M059J (cell line): ENCODE measurements around the gene RNF19B. TPM values are rescaled to one million over a fixed set of nuclear protein-coding genes. Genes with fewer than 3 reads are reported as not detected.

Source experiments
- DNase-seq: peaks from one replicate; pipeline ENCODE4 v3.0.0-alpha.2; 2012; ENCODE audit warnings: low read depth
- total RNA-seq: library from RNA; depleted of rRNA; stranded (reverse); fragments of >200 nt; shearing (Covaris generic); gene quantifications from 2 replicates; pipeline ENCODE4 v1.2.3, GENCODE V29; 2014

Gene RNF19B
- total RNA-seq, 1 experiment from 2014 or later, result 11.9 TPM

DNA sequence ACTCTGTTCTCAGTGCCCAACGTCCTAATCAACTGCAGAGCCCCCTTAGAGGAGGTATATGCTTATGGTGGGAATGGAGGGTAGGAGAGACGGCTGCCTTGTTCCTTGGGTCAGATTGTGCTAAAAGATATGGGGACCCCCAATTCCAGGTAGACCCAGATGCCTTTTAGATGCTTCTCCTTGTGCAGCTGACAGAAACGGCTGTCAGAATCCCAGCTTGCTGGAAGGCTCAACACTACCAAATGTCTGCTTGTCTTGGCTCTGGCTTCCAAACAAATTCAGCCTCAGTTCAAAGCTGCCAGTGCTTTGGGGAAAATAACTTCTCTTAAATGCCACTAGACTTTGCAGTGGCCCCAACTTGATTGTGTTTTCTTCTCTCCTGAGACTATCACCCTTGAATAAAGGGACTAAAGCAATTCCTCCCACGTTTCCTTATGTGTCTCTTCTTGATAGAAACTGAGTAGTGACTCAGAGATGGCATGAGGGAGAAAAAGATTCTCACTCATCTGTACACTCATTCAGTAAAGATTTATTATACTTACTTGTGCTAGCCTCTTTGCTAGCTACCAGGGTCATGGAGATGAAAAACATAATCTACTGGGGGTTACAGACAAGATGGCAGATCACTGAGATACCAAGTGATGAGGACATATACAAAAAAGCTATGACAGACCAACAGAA is 3.4 kb upstream of the RNF19B start:
- DNase-seq, result peak; percentile 44

DNA sequence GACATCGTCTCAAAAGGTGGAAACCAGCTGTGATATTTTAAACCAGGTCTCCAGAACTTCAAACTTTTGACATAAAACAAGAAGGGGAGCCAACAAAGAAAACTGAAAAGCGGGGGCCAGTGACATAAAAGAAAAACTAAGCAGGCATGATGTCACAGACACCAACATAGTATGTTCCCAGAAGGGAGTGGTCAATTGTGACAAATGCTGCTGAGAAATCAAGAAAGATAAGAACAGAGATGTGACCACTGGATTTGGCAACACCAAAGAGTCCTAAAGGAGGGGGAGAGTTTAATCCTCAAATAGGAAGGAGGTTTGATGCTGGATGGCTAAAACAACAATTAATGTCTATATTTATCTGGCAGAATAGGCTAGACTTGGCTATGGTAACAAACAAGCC is 2.3 kb upstream of the RNF19B start:
- DNase-seq, result no peak

DNA sequence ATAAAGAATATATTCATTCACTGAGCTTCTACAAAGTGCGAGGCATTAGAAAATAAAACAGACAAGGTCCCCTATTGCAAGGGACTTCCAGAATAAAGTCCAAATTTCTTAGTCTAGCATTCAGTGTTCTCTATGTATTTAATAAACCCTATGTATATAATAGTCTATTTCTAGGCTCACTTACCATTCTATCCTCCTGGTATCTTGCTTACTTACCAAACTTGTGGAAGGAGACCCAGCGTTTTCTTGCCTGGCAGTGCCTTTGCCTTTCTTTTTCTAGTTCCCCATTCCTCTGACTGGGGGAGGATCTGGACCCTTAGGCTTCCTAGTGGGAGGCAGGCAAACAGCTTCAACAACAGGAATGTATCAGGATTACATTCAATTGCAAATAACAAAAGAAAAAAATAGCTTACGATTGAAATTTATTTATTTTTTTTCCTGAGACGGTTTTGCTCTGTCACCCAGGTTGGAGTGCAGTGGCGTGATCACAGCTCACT is 690 bp upstream of the RNF19B start:
- no peak for DNase-seq

DNA sequence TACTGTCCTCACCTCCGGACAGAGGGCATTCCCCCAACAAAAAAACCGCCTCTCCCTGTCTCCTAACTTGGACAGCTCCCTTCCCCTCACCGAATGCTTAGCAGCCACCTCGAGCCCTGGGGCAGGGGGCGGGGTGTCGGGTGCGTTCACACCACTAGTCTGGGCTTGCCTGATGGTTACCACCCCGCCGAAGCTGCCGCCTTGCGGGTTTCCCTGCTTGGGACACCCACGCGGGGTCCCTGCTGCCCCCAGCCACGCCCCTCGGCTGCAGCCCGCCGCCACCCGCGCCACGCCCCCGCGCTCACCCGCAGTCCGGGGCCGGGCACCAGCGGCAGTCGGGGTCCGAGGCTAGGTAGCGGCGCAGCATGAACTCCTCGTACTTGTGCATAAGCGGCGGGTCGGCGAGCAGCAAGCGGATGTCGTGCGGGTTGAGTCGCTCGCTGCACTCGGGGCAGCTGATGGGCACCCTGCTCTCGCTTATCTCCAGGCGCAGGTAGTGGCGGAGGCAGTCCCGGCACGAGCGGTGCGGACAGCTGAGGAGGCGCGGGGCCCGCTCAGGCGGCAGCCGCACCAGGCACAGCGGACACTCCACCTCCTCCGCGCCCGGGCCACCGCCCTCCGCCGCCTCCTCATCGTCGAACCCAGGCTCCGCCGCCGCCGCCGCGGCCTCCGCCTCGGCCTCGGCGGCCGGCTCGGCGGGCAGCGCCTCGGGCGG is 706 bp downstream of the RNF19B start:
- DNase-seq, result peak; percentile 79

DNA sequence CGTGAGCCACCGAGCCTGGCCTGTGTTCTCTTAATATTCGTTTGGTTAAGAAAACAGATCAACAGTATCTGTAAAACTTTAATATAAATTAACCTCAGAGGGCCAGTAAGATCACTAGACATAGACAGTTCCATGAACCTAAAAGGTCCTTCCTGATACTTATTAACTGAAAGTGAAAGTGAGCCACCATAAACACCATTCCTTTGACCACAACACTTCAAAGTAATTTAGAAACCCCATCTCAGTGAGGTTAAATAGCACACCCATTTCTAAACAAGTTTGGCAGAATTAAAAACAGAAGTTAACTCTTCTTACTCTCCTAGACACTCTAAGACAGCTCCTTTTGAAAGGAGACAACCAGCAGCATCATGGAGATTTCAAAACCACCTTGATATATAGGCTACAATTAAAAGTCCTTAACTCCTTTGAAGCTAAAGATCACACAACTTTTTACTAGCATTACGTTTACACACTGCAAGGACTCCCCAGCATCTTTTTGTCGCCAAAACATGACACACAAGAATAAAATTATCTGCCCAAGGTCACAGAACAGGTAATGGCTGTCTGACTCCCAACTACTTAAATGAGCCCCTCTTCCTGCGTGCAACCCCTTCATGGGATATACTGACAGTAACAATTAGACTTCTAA is 2.2 kb downstream of the RNF19B start:
- peak; percentile 54 for DNase-seq

DNA sequence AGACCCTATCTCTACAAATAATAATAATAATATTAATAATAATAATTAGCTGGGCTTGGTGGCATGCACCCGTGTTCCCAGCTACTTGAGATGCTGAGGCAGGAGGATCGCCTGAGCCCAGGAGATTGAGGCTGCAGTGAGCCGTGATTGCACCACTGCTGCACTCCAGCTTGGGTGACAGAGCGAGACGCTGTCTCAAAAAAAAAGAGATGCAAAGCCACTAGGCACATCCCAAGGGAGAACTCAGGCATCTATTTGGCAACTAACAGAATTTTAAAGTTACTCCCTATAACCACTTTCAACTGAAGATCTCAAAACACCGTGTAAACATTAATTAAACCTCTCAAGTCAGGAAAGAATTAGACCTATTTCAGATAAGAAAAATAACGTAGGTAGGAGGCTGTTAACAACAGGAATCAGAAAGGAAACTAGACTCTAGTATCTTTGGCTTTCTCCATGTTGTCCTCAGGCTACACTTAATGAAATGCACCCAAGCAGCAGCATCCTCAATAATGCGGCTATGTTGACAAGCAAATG is 3.7 kb downstream of the RNF19B start:
- no peak for DNase-seq

DNA sequence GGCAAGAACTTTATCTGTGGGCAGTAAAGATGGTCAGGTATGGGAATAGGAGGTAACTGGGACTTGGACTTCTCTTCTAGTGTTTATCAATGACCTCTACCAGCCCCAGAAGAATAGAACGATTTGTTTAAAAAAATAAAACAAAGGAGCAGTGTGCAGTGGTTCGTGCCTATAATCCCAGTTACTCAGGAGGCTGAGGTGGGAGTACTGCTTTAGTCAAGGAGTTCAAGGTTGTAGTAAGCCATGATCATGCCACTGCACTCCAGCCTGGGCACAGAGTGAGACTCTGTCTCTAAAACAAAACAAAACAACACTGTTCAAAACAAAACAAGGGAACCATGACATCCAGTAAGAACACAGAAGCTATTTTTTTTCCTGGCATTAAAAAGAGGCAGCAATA is 4.3 kb downstream of the RNF19B start:
- no peak for DNase-seq

DNA sequence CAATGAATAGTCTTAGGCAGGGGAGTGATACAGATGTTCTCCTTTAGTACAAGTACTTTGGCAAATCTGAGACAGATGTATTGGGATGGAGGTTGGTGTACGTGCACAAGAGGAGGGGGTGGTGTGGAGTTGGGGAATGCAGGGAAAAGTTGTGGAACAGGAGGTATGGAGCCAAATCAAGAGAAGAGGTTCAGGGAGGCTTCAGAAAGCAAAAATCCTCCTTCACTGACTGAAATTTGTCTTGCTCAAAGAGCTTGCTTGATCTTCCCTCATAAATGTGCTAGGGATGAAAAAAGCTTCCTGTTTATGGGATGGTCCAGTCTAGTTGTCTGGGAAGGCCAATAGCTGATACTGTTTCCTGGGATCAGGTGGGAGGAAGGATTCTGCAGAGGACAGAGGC is 5.8 kb downstream of the RNF19B start:
- no peak for DNase-seq

DNA sequence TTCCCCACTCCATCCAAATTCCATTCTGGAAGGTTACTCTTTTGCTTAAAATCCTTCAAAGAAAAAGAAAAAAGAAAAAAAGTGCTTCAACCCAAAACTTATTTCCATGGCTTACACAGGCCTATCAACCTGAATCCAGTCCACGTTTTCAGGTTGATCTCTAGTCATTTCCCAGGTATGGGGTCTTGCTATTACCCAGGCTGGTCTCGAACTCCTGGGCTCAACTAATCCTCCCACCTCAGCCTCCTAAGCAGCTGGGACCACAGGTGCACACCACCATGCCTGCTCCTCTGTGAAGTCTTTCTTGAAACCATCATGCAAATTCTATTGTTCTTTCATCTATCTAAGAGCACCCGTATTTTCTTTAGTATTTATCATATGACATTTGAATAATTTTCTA is 7.6 kb downstream of the RNF19B start:
- DNase-seq, result no peak

DNA sequence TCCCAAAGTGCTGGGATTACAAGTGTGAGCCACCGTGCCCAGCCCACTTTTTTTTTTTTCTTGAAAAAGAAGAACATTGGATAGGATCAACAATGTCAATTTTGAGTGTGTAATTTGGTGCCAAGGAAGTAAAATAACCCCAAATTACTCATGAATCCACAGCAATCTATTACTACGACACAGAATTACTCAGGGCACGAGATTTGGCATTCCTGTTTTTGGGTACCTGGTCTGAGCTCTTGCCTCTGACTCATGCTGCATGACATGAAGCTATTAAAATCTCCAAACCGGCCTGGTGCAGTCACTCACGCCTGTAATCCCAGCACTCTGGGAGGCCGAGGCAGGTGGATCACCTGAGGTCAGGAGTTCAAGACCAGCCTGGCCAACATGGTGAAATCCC is 10.4 kb downstream of the RNF19B start:
- peak; percentile 94 for DNase-seq

DNA sequence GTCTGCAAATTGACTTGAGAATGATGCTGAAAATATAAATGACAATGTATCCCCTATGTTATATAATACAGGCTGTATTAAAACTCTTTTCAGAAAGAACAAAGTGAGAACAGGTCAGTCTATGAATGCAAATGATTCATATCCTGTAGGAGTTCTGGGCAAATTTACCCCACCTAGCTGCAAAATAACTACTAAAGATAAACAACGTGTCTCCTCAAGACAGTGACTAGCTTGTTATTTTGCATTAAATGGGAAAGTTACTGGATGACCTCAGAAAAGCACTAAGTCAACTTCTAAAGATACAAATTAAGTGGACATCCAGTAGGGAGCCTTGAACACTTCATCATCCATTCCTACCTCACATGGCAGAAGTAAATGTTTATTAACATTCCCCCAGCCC is 11.1 kb downstream of the RNF19B start:
- peak; percentile 96 for DNase-seq

DNA sequence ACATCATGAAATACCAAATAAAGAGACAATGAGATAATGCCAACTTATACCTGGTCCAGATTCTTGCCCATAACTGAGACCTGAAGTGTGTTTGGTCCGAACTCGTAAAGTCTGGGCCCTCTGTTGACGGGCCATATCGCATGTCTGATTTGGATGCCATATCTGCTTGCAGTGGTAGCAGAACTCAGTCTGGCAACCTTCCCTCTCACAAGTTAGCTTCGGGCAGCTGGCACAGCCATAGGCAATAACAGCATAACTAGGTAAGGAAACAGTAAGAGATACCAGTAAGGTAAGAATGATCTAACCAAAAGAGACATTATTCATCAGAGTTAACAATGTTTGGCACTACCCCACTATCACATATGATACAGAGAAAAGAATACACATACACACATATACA is 15.1 kb downstream of the RNF19B start:
- DNase-seq, result no peak

DNA sequence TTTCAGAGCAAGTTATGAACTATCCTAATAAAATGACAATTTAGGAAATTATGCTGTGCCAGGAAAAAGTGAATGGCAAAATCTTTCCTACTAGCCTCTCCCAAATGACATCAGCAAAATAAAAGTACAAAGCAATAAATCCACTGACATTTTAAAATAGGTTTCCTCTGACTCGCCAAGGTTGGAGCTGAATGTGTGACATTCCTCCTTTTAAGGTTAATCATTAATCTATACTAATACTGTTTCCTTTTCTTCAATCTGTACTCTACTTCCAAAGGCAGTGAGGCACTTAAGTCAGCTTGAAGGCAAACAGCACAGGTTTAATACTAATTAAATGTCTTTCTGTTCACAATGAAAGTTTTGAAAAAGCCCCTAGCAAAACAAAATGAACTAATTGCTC is 15.7 kb downstream of the RNF19B start:
- DNase-seq, result peak; percentile 31

DNA sequence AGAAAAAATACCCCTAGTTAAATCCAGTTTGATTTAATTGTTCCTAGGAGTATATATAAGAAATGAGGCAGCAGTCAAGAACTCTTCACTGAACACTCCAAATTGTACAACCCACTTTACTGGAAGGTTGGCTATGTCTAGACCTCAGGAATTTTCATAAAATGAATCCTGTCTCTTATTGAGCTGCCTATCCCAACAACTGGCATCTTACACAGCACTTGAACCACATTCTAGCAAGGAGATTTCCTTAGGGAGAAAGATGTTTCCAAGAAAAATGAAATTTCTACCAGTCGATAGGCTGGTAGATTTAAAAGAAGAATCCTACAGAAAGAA is 16.3 kb downstream of the RNF19B start:
- no peak for DNase-seq

DNA sequence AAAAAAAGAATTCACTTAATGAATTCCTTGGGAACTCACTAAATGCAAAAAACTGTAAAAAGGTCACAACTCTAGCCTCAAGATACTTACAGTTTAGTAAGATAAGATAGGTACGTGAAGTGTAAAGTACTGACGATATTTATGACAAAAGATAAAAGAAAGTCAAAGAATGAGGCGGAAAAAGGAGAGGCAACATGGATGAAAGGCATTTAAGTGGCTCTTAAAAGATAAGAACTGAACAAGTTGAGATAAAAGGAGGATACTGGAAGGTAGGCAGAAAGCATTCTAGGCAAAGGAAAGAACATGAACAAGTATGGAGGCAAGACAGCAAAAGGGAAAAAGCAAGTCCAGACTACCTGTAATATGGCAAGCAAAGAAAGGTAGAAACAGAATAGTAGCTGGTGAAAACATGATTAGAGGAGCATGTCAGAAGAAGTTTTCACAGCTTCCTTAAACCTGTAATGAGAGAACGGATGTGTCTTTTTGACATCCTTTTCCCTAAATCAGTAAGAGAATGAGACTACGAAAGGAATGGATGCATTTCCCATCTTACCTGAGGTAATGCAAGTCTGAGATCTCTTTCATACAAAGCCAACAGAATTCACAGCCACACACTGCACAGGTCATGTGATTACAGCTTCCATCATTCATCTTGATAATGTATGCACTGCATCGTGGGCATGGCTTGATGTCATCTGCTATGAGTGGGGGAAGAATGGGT is 16.8 kb downstream of the RNF19B start:
- no peak for DNase-seq

DNA sequence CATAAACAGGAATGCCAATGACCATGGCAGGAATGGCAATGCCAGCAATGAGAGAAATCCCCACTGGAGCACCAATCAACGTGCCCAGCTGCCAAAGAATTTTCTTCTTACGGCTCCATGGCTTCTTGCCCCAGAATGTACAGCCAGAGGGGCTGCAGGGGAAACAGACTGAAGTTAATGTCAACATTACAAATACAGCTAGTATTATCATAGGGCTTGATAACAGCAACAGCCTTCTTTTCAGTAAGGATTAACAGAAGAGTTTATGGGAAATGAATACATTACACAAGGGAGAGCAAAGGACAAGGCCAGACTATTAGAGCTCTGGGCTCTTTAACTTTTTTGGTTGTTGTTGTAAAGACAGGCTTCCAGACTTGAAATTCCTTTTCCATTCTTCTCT is 18.2 kb downstream of the RNF19B start:
- DNase-seq, result no peak

DNA sequence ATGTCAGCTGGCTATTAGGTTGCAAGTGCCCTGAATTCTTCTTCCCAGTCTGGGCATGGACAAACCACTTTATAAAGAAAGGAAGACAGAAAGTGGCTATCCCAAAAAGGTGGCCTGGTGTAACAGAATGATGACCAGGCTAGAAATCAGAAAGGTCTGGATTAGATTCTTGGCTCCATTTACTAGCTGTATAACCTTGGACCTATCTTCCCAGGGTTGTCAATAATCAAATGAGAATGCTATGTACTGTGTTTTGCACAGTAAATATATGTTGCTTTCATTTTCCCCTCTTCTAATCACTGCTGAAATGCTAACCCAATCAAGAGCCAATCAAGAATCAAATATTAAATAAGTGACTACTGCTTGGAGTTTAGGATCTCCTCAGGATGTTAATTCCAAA is 20.4 kb downstream of the RNF19B start:
- DNase-seq, result no peak

DNA sequence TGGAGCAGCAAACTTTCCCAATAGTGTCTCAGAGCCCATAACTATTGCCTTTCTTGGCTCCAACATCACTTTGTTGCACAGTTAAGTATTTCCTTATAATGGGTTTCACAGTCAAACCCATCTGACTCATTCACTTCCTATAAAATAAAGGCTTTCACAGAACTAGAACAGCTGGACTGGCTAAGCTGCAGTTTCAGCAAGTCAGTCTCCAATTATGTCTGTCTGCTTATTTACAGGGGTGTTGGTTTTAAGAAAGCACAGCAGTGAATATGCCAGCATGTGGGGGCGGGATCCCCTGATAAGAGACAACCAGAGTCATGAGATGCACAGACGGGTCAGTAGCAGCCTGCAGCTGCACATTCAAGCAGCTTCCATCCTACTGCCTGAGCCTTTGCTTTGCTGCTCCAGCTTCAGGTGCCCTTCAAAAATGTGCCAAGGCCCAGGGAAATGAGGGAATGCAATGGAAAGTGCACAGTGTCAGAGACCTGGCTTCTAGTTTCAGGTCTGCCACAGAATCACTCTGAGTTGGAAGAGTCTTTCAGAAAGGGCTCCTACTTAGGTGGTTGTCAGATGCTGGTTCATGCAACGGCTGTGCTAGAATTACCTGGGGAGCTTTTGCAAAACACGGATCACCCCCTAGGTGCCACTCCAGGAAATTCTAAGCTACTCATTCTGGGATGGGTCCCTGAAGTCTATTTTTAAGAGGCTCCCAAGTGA is 24.8 kb downstream of the RNF19B start:
- peak; percentile 55 for DNase-seq

DNA sequence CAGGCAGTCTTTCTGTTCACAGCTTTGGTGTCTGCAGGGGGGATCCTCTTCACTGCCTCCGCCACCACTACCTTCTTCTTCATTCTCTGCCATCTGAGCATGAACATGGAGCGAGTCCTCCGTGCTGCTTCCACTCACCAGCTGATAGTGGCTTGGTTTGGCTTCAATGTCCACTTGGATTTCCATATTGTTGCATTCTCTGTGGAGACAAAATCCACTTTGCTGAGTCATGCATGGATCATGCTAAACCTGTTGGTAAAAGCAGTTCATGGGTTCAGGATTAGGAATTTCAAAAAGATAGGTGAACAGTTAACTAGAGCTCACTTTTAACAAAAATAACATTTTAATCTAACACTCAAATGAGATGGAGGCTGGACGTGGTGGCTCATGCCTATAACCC is 27.5 kb downstream of the RNF19B start:
- DNase-seq, result peak; percentile 46

DNA sequence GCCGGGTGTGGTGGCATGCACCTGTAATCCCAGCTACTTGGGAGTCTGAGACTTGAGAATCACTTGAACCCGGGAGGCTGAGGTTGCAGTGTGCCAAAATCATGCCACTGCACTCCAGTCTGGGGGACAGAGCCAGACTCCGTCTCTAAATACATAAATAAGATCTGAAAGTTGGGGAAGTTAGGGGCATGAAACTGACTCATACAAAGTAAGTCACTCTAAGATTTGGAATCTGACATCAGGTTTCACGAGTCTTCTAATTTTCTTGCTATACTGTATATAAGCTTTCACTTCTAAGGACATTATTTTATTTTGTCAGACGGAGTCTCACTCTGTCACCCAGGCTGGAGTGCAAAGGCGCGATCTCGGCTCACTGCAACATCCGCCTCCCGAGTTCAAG is 30.1 kb downstream of the RNF19B start:
- DNase-seq, result no peak

DNA sequence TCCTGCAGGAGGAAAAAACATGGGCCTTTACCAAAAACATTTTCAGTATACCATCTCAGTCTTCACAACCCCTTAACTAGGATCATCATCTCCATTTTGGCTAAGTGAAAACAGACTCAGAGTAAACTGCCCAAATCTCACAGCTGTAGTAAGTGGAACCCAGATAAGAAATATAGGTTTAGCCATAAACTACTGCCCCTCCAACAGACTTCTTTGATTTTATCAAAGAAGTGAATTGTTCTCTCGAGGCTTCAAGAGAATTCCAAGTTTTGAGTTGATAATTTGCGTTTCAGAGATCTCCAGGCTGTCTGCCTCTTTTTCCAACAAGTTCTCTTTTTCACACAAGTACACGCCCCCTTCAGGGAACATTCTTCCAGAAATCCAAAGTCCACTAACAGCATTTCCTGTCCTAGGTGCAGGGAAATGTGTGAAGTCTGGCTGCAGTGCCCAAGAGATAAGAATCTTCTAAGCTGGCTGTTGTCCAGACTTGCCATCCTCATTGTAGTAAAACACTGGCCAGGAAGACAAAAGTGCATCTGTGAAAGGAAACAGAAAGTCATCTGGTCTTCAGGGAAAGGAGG is 30.8 kb downstream of the RNF19B start:
- DNase-seq, result peak; percentile 96
